ENCODE measurements around the gene ENTR1. TPM values are rescaled to one million over a fixed set of nuclear protein-coding genes. Genes with fewer than 3 reads are reported as not detected.

The ENTR1 gene
- total RNA-seq, 1 donor from 2014 or later: 101 TPM

DNA sequence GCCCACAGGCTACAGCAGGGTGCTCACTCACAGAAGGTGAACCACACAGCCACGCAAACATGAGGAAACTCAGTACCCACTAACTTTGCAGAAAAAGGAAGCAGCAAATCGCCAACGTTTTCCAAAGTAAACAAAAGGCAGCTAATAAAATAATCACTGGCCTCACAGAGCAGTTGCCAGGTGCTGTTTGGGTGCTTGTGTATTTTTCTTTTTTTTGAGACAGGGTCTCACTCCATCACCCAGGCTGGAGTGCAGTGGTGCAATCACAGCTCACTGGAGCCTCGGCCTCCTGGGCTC, 14.2 kb downstream of the ENTR1 start:
- Mint-ChIP-seq H3K9me3 (no peaks in the 10 kb centered on the region), H3K4me1 (peaks cover 21% of the 10 kb centered on the region), H3K27ac (no peak overlapping the region), H3K27me3 (no peaks in the 10 kb centered on the region), H3K36me3 (ENCODE audit: low read depth) (peaks cover 63% of the 10 kb centered on the region), H3K4me3 (no peak overlapping the region)
- TF ChIP-seq, protein P1, sequence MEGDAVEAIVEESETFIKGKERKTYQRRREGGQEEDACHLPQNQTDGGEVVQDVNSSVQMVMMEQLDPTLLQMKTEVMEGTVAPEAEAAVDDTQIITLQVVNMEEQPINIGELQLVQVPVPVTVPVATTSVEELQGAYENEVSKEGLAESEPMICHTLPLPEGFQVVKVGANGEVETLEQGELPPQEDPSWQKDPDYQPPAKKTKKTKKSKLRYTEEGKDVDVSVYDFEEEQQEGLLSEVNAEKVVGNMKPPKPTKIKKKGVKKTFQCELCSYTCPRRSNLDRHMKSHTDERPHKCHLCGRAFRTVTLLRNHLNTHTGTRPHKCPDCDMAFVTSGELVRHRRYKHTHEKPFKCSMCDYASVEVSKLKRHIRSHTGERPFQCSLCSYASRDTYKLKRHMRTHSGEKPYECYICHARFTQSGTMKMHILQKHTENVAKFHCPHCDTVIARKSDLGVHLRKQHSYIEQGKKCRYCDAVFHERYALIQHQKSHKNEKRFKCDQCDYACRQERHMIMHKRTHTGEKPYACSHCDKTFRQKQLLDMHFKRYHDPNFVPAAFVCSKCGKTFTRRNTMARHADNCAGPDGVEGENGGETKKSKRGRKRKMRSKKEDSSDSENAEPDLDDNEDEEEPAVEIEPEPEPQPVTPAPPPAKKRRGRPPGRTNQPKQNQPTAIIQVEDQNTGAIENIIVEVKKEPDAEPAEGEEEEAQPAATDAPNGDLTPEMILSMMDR (IDR thresholded peaks at IDR 0.05): no peak
- ChIA-PET CTCF (no interaction called here), POLR2A (no interaction called here)
- ATAC-seq (ENCODE audit: low read depth) (no peak), DNase-seq (no peak)
- intact Hi-C loops (cut with micrococcal nuclease): no loop called here

DNA sequence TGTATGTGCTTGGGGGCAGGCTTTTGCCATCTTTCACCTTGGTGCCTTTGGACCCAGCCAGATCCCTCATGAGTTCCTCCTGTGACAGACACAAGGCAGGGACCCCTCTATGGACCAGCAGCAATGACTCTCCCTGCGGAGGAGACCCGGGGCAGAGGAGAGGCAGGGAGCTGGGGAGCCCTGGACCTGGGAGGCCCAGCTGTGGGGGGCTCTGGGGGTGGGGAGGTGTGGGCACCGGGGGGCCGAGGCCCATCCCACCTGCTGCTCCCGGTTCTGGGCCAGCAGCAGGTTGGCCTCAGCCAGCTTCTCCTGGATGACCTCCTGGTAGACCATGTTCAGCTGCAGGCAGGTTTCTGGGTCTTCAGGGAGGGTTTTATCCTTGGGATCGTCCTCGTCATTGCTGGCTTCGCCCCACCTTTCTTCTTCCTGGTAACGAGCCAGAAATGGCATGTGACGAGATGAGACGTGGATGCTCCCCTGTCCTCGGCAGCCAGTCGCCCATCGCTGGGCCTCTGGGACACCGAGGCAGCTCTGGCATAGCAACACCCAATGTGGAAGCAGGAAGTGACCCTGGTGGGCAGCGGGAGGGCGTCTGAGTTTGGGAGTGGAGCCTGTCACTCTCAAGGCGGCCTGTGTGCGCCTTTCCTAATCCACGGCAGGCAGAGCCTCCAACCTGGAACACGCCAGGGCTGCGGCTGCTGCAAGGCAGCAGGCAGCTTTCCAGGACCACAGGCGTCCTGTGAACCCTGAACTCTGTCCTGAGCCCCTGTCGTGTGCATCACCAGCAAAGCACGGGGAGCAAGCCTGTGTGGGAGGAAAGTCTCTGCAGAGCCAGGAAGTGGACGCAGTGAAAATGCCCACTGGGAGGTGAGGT, 14.8 kb downstream of the ENTR1 start:
- ATAC-seq (ENCODE audit: low read depth): no peak
- Mint-ChIP-seq H3K27me3 (no peaks in the 10 kb centered on the region), H3K4me1 (peaks cover 16% of the 10 kb centered on the region), H3K36me3 (ENCODE audit: low read depth) (peaks cover 64% of the 10 kb centered on the region), H3K27ac (no peak overlapping the region), H3K4me3 (no peak overlapping the region), H3K9me3 (no peaks in the 10 kb centered on the region)
- TF ChIP-seq, protein P1 (IDR thresholded peaks at IDR 0.05): no peak
- POLR2A ChIA-PET: no interaction called here
- CTCF ChIA-PET: no interaction called here
- intact Hi-C loops (cut with micrococcal nuclease): no loop called here
- DNase-seq: no peak

GRCh38 chr9:136395020-136395340, 15.4 kb downstream of the ENTR1 start:
- H3K36me3 Mint-ChIP-seq (ENCODE audit: low read depth): peaks cover 68% of the 10 kb centered on the region
- TF ChIP-seq, protein P1 (IDR thresholded peaks at IDR 0.05): no peak
- no peaks in the 10 kb centered on the region for H3K27me3 Mint-ChIP-seq
- H3K4me1 Mint-ChIP-seq: peaks cover 13% of the 10 kb centered on the region
- no peak overlapping the region for H3K4me3 Mint-ChIP-seq
- POLR2A ChIA-PET: no interaction called here
- CTCF ChIA-PET: no interaction called here
- H3K9me3 Mint-ChIP-seq: no peaks in the 10 kb centered on the region
- no peak for DNase-seq
- no peak for ATAC-seq (ENCODE audit: low read depth)
- intact Hi-C loops (cut with micrococcal nuclease): no loop called here
- H3K27ac Mint-ChIP-seq: no peak overlapping the region

GRCh38 chr9:136394312-136395019, 15.9 kb downstream of the ENTR1 start:
- H3K27me3 Mint-ChIP-seq: no peaks in the 10 kb centered on the region
- intact Hi-C loops (cut with micrococcal nuclease): no loop called here
- H3K27ac Mint-ChIP-seq: no peak overlapping the region
- no peaks in the 10 kb centered on the region for H3K9me3 Mint-ChIP-seq
- peaks cover 73% of the 10 kb centered on the region for H3K36me3 Mint-ChIP-seq (ENCODE audit: low read depth)
- TF ChIP-seq, protein P1 (IDR thresholded peaks at IDR 0.05): no peak
- ChIA-PET CTCF (no interaction called here), POLR2A (no interaction called here)
- H3K4me3 Mint-ChIP-seq: no peak overlapping the region
- DNase-seq (no peak), ATAC-seq (ENCODE audit: low read depth) (no peak)
- peaks cover 13% of the 10 kb centered on the region for H3K4me1 Mint-ChIP-seq

- ATAC-seq (ENCODE audit: low read depth) (no peak), DNase-seq (no peak)
- intact Hi-C loops (cut with micrococcal nuclease): no loop called here
- no peaks in the 10 kb centered on the region for H3K27me3 Mint-ChIP-seq
- no peak overlapping the region for H3K27ac Mint-ChIP-seq
- no peaks in the 10 kb centered on the region for H3K9me3 Mint-ChIP-seq
- TF ChIP-seq, protein P1 (IDR thresholded peaks at IDR 0.05): no peak
- ChIA-PET POLR2A (no interaction called here), CTCF (no interaction called here)
- peaks cover 77% of the 10 kb centered on the region for H3K36me3 Mint-ChIP-seq (ENCODE audit: low read depth)
- H3K4me1 Mint-ChIP-seq: peaks cover 4% of the 10 kb centered on the region
- no peak overlapping the region for H3K4me3 Mint-ChIP-seq
Observed at GRCh38 chr9:136393531-136393930, 16.9 kb downstream of the ENTR1 start.

All from activated B cell treated with CpG ODN at 0.5 μM for 24 hours (primary cell).